Chondrocyte (in vitro differentiated cells): Measurements from ENCODE around the gene BPIFB1. TPM values are rescaled to one million over a fixed set of nuclear protein-coding genes. Genes with fewer than 3 reads are reported as not detected.

Experiments
- DNase-seq: peaks from one replicate; pipeline ENCODE4 v3.0.0; 2021; ENCODE audit warnings: mixed read lengths, low spot score
- H3K27ac Mint-ChIP-seq: one replicate; pipeline ENCODE4 v1.8.0; 2021; ENCODE audit warnings: mild to moderate bottlenecking, moderate library complexity, mixed read lengths; ENCODE audit not compliant: unreplicated experiment
- H3K27me3 Mint-ChIP-seq: 2 replicates; pipeline ENCODE4 v1.8.0; 2021; ENCODE audit warnings: low read depth, mixed read lengths
- H3K36me3 Mint-ChIP-seq: 2 replicates; pipeline ENCODE4 v1.8.0; 2021; ENCODE audit warnings: low read depth, mixed read lengths
- H3K4me1 Mint-ChIP-seq: 2 replicates; pipeline ENCODE4 v1.8.0; 2021; ENCODE audit warnings: low read depth, mild to moderate bottlenecking, mixed read lengths
- H3K4me3 Mint-ChIP-seq: one replicate; pipeline ENCODE4 v1.8.0; 2021; ENCODE audit warnings: mild to moderate bottlenecking, moderate library complexity, mixed read lengths; ENCODE audit not compliant: unreplicated experiment
- H3K9me3 Mint-ChIP-seq: 2 replicates; pipeline ENCODE4 v1.8.0; 2021; ENCODE audit warnings: low read depth, mixed read lengths
- CTCF ChIP-seq: fragments of 200-600 bp; sonication (generic); IDR thresholded peaks from 2 replicates; pipeline ENCODE4 v1.5.0; 2021; ENCODE audit warnings: antibody characterized with exemption, mild to moderate bottlenecking, moderate library complexity
- total RNA-seq: library from RNA; stranded (reverse); gene quantifications from 3 replicates; pipeline ENCODE4 v1.2.1, GENCODE V29; 2021

BPIFB1 gene
- total RNA-seq, 1 donor from 2014 or later: not detected

- Mint-ChIP-seq H3K36me3 (no peaks in the 10 kb centered on the region), H3K27me3 (peaks cover 54% of the 10 kb centered on the region), H3K4me3 (no peak overlapping the region), H3K27ac (no peak overlapping the region), H3K9me3 (no peaks in the 10 kb centered on the region), H3K4me1 (no peaks in the 10 kb centered on the region)
- no peak for TF ChIP-seq CTCF
- DNase-seq: no peak
Measured at GRCh38 chr20:33318096-33318429, 35.0 kb downstream of the BPIFB1 start.

GRCh38 chr20:33320006-33320405, 37.0 kb downstream of the BPIFB1 start:
- Mint-ChIP-seq H3K4me3 (no peak overlapping the region), H3K9me3 (no peaks in the 10 kb centered on the region), H3K27ac (no peak overlapping the region), H3K36me3 (no peaks in the 10 kb centered on the region), H3K27me3 (peaks cover 61% of the 10 kb centered on the region), H3K4me1 (no peaks in the 10 kb centered on the region)
- no peak for DNase-seq
- TF ChIP-seq CTCF: no peak

GRCh38 chr20:33322456-33322855, 39.4 kb downstream of the BPIFB1 start:
- Mint-ChIP-seq H3K27me3 (peaks cover 69% of the 10 kb centered on the region), H3K4me1 (no peaks in the 10 kb centered on the region), H3K4me3 (no peak overlapping the region), H3K9me3 (no peaks in the 10 kb centered on the region), H3K36me3 (no peaks in the 10 kb centered on the region), H3K27ac (no peak overlapping the region)
- TF ChIP-seq CTCF: no peak
- DNase-seq: no peak

- H3K36me3 Mint-ChIP-seq: no peaks in the 10 kb centered on the region
- H3K4me1 Mint-ChIP-seq: no peaks in the 10 kb centered on the region
- DNase-seq: no peak
- no peak overlapping the region for H3K27ac Mint-ChIP-seq
- H3K27me3 Mint-ChIP-seq: peaks cover 70% of the 10 kb centered on the region
- no peaks in the 10 kb centered on the region for H3K9me3 Mint-ChIP-seq
- no peak for TF ChIP-seq CTCF
- no peak overlapping the region for H3K4me3 Mint-ChIP-seq
Measured at GRCh38 chr20:33323236-33323635, 40.2 kb downstream of the BPIFB1 start.

- no peak for DNase-seq
- no peaks in the 10 kb centered on the region for H3K9me3 Mint-ChIP-seq
- no peak for TF ChIP-seq CTCF
- peaks cover 67% of the 10 kb centered on the region for H3K27me3 Mint-ChIP-seq
- H3K4me1 Mint-ChIP-seq: no peaks in the 10 kb centered on the region
- H3K4me3 Mint-ChIP-seq: no peak overlapping the region
- H3K36me3 Mint-ChIP-seq: no peaks in the 10 kb centered on the region
- no peak overlapping the region for H3K27ac Mint-ChIP-seq
Measured at GRCh38 chr20:33325350-33325749, 42.3 kb downstream of the BPIFB1 start.
